ENCODE measurements around the gene APC2.

GRCh38 chr19:1435378-1435989 is 14.4 kb upstream of the APC2 start:
- no peak for TF ChIP-seq POLR2A (IDR thresholded peaks at IDR 0.05; ENCODE audit: low read depth)
- TF ChIP-seq CTCF (IDR thresholded peaks at IDR 0.05), result no peak
- no peak for TF ChIP-seq POLR2AphosphoS5 (IDR thresholded peaks at IDR 0.05)
